ELR (cell line): Measurements from ENCODE around the gene NIF3L1.

ENCODE experiments used
- DNase-seq: peaks from one replicate; pipeline ENCODE4 v3.0.0-alpha.2; 2015; ENCODE audit warnings: low read depth

NIF3L1 gene

GRCh38 chr2:200888704-200889625, at the start of gene NIF3L1, which contains the start of gene PPIL3:
NIF3L1 (plus strand) TSS chr2:200889371; CDS start chr2:200891944, 2,573 bp downstream.
PPIL3 (minus strand) TSS chr2:200889077; CDS start chr2:200887615, 1,462 bp downstream.
- DNase-seq: peak; percentile 99

GRCh38 chr2:200839513-200839912, 49.7 kb upstream of the NIF3L1 start:
- no peak for DNase-seq

DNA sequence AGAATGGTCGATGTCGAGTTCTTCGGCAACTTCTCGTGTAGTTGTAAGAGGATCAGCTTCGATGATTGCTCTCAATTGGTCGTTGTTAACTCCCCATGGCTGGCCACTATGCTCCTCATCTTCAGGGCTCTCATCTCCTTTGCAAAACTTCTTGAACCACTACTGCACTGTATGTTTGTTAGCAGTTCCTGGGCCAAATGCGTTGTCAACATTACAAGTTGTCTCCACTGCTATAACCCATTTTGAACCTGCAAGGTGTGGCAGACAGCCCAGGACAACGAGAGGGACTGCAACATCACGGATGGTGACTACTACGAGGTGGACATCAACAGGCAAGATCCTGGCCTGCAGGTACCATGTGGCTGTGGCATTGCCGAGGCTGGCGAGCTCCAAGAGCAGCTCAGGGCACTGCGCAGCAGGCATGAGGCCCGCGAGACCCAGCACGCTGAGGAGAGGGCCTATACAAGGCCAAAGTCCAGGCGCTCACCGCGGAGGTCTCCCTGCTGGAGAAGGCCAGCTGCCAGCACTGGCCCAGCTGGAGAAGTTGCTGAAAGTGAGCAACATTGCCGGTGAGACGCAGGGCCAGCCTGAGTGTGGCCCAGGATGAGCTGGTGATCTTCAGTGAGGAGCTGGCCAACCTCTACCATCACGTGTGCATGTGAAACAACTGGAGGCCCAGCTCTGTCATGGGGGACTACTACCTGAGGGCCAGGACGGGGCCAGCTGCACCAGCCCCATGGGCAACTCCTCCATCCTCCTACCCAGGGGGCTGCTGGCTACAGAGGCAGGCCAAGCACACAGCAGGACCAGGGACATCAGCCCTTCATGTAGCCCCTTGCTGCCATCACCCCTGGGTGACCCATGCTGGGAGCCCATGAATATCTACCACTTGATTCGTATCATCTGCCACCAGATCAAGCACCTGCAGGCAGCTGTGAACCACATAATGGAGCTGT, 44.9 kb upstream of the NIF3L1 start:
- no peak for DNase-seq

GRCh38 chr2:200845194-200845593, 44.0 kb upstream of the NIF3L1 start:
- DNase-seq: no peak

DNA sequence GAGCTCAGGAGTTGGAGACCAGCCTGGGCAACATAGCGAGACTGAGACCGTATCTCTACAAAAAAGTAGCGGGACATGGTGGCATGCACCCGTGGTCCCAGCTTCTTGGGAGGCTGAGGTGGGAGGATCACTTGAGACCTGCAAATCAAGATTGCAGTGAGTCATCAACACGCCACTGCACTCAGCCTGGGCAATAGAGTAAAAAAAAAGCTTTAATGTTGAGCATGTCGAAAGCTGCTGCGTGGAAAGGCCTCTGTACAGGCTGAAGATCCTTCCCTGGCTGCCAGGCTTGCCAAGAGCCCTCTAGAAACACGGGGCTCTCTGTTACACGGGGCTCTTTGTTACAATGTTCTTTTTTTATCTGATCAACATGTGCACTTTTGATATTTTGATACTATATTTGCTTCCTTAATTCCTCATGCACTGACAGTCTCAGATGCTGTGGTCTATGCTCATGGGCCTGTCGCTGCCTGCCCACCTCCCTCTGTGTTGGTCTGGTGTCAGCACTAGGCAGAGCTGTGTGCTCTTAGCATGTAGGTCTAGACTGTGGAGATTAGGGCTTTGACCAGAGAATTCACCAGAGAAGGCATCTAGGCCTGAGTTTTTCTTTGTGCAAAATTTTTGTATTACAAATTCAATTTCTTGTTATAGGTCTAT, 43.4 kb upstream of the NIF3L1 start:
- DNase-seq: no peak

DNA sequence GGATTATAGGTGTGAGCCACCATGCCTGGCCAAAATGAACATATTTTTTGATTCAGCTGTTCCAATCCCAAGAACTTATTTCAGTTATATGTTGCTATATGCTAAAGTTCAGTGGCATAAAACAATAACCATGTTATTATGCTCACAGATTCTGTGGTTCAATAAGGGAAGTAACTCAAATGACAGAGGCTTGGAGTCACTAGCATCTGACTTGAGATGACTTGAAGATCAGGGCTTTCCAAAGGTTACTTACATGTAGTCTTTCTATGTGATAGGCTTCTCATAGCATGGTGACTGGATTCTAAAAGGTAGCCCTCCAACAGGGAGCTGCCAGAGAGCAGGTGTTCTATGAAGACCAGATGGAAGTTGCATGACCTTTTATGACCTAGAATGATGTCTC, 41.9 kb upstream of the NIF3L1 start:
- DNase-seq: no peak

- no peak for DNase-seq
Measured at GRCh38 chr2:200847939-200848338, 41.2 kb upstream of the NIF3L1 start.

- no peak for DNase-seq
Measured at GRCh38 chr2:200850512-200851256, 38.5 kb upstream of the NIF3L1 start.

DNA sequence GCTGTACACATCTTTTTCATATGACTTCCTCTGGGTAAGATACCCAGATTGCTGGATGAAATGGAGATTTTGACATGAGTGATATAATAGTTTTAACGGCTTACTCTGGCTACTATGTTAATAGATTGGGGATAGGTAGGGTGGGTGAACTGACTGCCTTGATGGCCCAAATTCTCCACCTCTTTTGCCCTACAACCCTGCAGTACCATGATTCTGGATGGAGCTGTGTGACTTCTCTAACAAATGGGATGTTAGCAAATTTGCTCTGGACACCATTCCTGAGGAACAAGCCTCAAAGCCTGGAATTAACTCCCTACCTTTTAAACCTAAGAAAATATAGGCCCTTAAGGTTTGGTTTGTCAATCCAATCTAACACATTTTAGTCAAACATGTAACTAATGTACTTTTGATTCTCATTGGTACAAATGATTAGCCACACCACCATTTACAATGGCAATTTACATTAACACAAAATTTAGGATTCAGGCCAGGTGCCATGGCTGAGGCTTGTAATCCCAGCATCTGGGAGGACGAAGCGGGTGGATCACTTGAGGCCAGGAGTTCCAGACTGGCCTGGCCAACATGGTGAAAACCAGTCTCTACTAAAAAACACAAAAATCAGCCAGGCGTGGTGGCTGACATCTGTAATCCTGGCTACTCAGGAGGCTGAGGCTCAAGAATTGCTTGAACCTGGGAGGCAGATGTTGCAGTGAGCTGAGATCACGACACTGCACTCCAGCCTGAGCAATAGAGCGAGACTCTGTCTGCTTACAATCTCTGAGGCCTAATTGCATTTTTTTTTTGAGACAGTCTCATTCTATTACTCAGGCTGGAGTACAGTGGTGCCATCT, 37.5 kb upstream of the NIF3L1 start:
- no peak for DNase-seq

DNA sequence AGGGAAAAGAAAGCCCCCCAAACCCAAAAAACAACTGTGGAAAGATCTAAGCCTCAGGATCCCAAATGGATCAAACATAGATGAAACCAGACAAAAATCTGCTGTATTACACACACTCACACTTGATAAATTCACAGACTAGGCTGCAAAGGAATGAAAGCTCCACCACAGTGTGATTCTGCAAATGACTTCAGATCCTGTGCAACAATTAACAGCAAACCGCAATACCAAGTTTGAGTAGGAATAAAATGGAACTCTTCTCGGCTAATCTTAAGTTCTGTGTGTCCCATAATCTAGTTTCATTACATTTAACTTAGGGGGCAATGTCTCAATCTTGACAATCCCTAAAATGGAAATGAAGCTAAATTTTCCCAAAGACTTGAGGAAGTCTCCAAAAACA, 36.6 kb upstream of the NIF3L1 start:
- DNase-seq: no peak

- DNase-seq: no peak
Measured at GRCh38 chr2:200856806-200857205, 32.4 kb upstream of the NIF3L1 start.

DNA sequence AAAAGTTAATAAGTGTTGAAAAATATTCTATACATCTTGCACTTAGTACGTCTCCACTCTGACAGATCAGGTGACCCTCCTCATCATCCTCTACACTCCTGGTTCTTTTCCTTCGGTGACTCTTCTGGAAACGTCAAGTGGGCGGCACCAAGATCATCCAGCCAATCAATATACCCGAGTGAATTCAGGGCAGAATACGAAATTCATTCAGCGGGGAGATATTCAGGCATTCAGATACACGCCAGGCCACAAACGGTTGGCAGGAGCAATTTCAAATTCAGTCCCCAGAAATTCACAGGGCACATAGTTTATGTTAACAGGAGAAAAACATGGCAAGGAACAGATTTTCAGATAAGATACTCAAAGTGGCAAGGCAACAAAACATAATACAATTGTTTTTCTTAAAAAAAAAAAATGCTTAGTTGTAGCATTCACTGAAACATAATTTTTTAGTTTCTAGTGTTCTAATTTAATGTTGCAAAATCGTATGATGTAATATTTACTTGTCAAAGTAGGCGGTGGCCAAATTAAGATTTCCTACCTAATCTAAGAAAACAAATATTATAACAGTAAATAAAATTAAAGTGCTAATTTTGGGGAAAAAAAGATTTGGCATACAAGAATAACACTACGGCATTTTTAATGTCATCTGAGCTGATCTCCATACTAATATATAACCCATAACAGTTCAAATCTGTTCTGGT, 28.9 kb upstream of the NIF3L1 start:
- no peak for DNase-seq

- no peak for DNase-seq
Measured at GRCh38 chr2:200861617-200862155, 27.5 kb upstream of the NIF3L1 start.

DNA sequence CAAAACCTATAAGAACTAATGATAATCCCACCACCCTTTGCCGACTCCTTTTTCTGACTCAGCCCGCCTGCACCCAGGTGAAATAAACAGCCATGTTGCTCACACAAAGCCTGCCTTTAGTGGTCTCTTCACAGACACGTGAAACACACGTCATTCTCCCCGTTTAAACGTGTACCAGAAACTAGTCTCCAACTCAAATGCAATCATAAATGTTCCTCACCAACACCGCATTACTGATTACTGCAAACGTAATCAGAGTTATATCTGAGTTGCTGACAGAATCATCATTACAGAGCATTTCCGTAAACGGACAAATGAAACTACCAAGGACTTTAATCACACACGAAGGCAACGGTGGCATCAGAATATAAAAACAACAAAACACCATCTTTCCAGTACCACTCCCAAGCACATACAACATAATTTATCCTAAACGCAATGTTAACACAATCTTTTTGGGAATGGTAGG, 26.6 kb upstream of the NIF3L1 start:
- DNase-seq: peak; percentile 88

DNA sequence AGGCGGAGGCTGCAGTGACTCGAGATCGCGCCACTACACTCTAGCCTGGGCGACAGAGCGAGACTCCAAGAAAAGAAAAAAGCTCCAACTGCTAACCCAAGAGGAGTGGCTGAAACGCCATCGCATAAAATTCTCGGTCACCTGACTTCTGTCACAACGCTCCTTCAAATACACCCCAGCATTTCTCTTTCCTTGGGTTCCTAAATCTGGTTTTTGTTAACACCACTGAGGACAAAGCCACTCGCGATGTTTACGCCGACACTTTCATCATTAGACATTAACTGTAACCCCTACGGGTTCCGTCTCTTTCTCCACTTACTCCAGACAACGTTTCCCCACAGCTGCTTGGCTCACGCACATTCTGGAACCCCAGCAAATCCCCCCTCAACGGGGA, 25.4 kb upstream of the NIF3L1 start:
- peak; percentile 40 for DNase-seq

- DNase-seq: peak; percentile 95
Measured at GRCh38 chr2:200864176-200865034, 24.8 kb upstream of the NIF3L1 start, which contains the start of gene CLK1. CLK1 (minus strand) TSS chr2:200864658; CDS start chr2:200861862, 2,796 bp downstream.

- DNase-seq: no peak
Measured at GRCh38 chr2:200869014-200869413, 20.2 kb upstream of the NIF3L1 start.

DNA sequence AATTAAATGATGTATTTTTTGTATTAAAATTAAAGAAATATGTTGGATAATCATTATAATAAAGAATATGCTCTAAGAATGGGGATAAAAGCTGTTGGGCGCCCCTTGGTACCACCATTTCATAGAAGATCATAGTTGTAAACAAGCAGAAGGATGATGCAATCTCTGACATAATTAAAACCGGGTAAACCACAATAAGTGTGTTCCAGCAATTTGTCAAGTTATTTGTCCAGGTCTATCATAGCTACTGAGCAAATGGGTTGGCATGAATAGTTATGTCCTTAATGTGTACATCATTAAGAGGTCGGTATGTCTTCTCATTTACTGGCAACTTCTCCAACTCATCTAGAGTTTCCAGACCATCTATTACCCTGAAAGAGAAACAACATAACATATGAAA, 18.0 kb upstream of the NIF3L1 start:
- DNase-seq: no peak
